ENCODE data around the gene MBTD1. TPM values are rescaled to one million over a fixed set of nuclear protein-coding genes. Genes with fewer than 3 reads are reported as not detected.
"Not testable (repeated sequence)": the region's sequence is repeated elsewhere in the genome, so short reads cannot be mapped to it uniquely, and the experiment has no call there.

The MBTD1 gene
- total RNA-seq, 4 donors from 2014 or later: 17.3 to 26.9 (median 24.3) TPM

GRCh38 chr17:51270636-51271035 lies 10.8 kb upstream of the MBTD1 start:
- no peak for TF ChIP-seq CTCF (IDR thresholded peaks at IDR 0.05)
- TF ChIP-seq POLR2A (IDR thresholded peaks at IDR 0.05): no peak
- Histone ChIP-seq H3K36me3 (peaks cover 38 to 41% of the 10 kb centered on the region in 2 donors), H3K27ac (no peak overlapping the region), H3K4me3 (replicated peaks in 1 of 3) (no peak overlapping the region), H3K9me3 (no peaks in the 10 kb centered on the region), H3K4me1 (no peaks in the 10 kb centered on the region), H3K27me3 (no peaks in the 10 kb centered on the region)
- 82 to 86% methylated on average over 1 of the region's 1 CpG for WGBS, 2 donors
- DNase-seq: no peak
- intact Hi-C loops (cut with DNase I): no loop called here

- H3K4me1 ChIP-seq: no peaks in the 10 kb centered on the region
- WGBS, 2 donors: 93 to 96% methylated on average over 6 of the region's 6 CpGs
These were observed 10.1 kb upstream of the MBTD1 start for GRCh38 chr17:51269991-51270390.

GRCh38 chr17:51264466-51264865 lies 4.6 kb upstream of the MBTD1 start:
- H3K27ac ChIP-seq; H3K4me3 ChIP-seq (replicated peaks in 1 of 3); H3K9me3 ChIP-seq; DNase-seq; H3K27me3 ChIP-seq: not testable (repeated sequence)
- 82 to 99% methylated on average over 4 of the region's 4 CpGs for WGBS, 2 donors
- peaks cover 8 to 11% of the 10 kb centered on the region in 2 donors for H3K4me1 ChIP-seq
- peaks cover 23 to 29% of the 10 kb centered on the region in 2 donors for H3K36me3 ChIP-seq
- intact Hi-C loops (cut with DNase I): loop anchor here (5.0 kb wide), 1 partner anchor 97 kb away; the partner anchor contains the start of gene NME2

More at GRCh38 chr17:51269991-51270390, 10.1 kb upstream of the MBTD1 start:
- no peaks in the 10 kb centered on the region for H3K9me3 ChIP-seq
- peaks cover 35 to 41% of the 10 kb centered on the region in 2 donors for H3K36me3 ChIP-seq
- TF ChIP-seq POLR2A (IDR thresholded peaks at IDR 0.05) (no peak), CTCF (IDR thresholded peaks at IDR 0.05) (no peak)
- no peak for DNase-seq
- H3K27me3 ChIP-seq: no peaks in the 10 kb centered on the region
- intact Hi-C loops (cut with DNase I): no loop called here
- no peak overlapping the region for H3K4me3 ChIP-seq (replicated peaks in 1 of 3)
- no peak overlapping the region for H3K27ac ChIP-seq

GRCh38 chr17:51263006-51263405 lies 3.2 kb upstream of the MBTD1 start:
- intact Hi-C loops (cut with DNase I): loop anchor here (5.0 kb wide), 1 partner anchor 96 kb away; the partner anchor contains the start of gene NME2
- Histone ChIP-seq H3K9me3 (no peaks in the 10 kb centered on the region), H3K36me3 (peaks cover 11 to 14% of the 10 kb centered on the region in 2 donors), H3K27ac (no peak overlapping the region), H3K4me1 (peaks cover 19 to 22% of the 10 kb centered on the region in 2 donors), H3K27me3 (no peaks in the 10 kb centered on the region), H3K4me3 (replicated peaks in 1 of 3) (no peak overlapping the region)
- no peak for TF ChIP-seq POLR2A (IDR thresholded peaks at IDR 0.05)
- no peak for TF ChIP-seq CTCF (IDR thresholded peaks at IDR 0.05)
- no peak for DNase-seq
- WGBS, 2 donors: 93 to 95% methylated on average over 3 of the region's 3 CpGs

- Histone ChIP-seq H3K27me3 (no peaks in the 10 kb centered on the region), H3K36me3 (peaks cover 0 to 7% of the 10 kb centered on the region in 2 donors), H3K9me3 (no peaks in the 10 kb centered on the region), H3K4me1 (peaks cover 26 to 28% of the 10 kb centered on the region in 2 donors), H3K27ac (peak overlapping the region in 1 of 3 donors; percentile 96), H3K4me3 (replicated peaks in 1 of 3) (peak overlapping the region; percentile 45 to 93 (median 85))
- peak in 1 of 2 donors; percentile 68 for DNase-seq
- 19 to 29% methylated on average over 22 to 29 of the region's 42 CpGs for WGBS, 2 donors
- TF ChIP-seq POLR2A (IDR thresholded peaks at IDR 0.05): no peak
- no peak for TF ChIP-seq CTCF (IDR thresholded peaks at IDR 0.05)
- intact Hi-C loops (cut with DNase I): loop anchor here (5.0 kb wide), 1 partner anchor 94 kb away; the partner anchor contains the start of gene NME2
These were observed 1.4 kb upstream of the MBTD1 start for GRCh38 chr17:51261024-51261963.
